IMR-90 (cell line): ENCODE results near the gene RAP1A.

Experiments
- CEBPB ChIP-seq: IDR thresholded peaks from 2 replicates; pipeline ENCODE4 v1.6.1; 2012; ENCODE audit warnings: low read depth, low read length, improper control_type of control experiment
- CTCF ChIP-seq: conservative IDR thresholded peaks from 2 replicates; pipeline ENCODE4 v1.5.1; 2012; ENCODE audit warnings: mild to moderate bottlenecking, low read depth, low read length, improper control_type of control experiment

- TF ChIP-seq CTCF, result no peak
- TF ChIP-seq CEBPB, result no peak
These were observed 30.1 kb downstream of the RAP1A start for GRCh38 chr1:111649648-111650047.
